HPDE6-E6E7 (cell line): Measurements from ENCODE around the gene PDLIM1.

Experiments
- DNase-seq: peaks from one replicate; pipeline ENCODE4 v3.0.0; 2011; ENCODE audit warnings: missing footprints; ENCODE audit errors: extremely low spot score

Gene PDLIM1

GRCh38 chr10:95314192-95314918 lies 23.6 kb upstream of the PDLIM1 start:
- no peak for DNase-seq

- DNase-seq: no peak
Measured at GRCh38 chr10:95312986-95313495, 22.2 kb upstream of the PDLIM1 start.

GRCh38 chr10:95312257-95312656 lies 21.5 kb upstream of the PDLIM1 start:
- DNase-seq: no peak

GRCh38 chr10:95309958-95310357 lies 19.2 kb upstream of the PDLIM1 start:
- DNase-seq: no peak

- peak; percentile 75 for DNase-seq
Measured at GRCh38 chr10:95308389-95309302, 17.8 kb upstream of the PDLIM1 start.

- no peak for DNase-seq
Measured at GRCh38 chr10:95306851-95307250, 16.0 kb upstream of the PDLIM1 start.

- DNase-seq: no peak
Measured at GRCh38 chr10:95306318-95306650, 15.5 kb upstream of the PDLIM1 start.

- no peak for DNase-seq
Measured at GRCh38 chr10:95305606-95306317, 15.0 kb upstream of the PDLIM1 start.

GRCh38 chr10:95304976-95305375 lies 14.2 kb upstream of the PDLIM1 start:
- DNase-seq: no peak

- DNase-seq: no peak
Measured at GRCh38 chr10:95304463-95304862, 13.7 kb upstream of the PDLIM1 start.

GRCh38 chr10:95303950-95304349 lies 13.1 kb upstream of the PDLIM1 start:
- no peak for DNase-seq

- no peak for DNase-seq
Measured at GRCh38 chr10:95303535-95303934, 12.7 kb upstream of the PDLIM1 start.

GRCh38 chr10:95300022-95300539 lies 9.3 kb upstream of the PDLIM1 start:
- DNase-seq: no peak

- no peak for DNase-seq
Measured at GRCh38 chr10:95297402-95297801, 6.6 kb upstream of the PDLIM1 start.

- DNase-seq: no peak
Measured at GRCh38 chr10:95296764-95297163, 6.0 kb upstream of the PDLIM1 start.

GRCh38 chr10:95295031-95295755 lies 4.4 kb upstream of the PDLIM1 start:
- peak; percentile 69 for DNase-seq

- no peak for DNase-seq
Measured at GRCh38 chr10:95293631-95294030, 2.8 kb upstream of the PDLIM1 start.

- DNase-seq: no peak
Measured at GRCh38 chr10:95291365-95292039, 699 bp upstream of the PDLIM1 start.

- DNase-seq: no peak
Measured at GRCh38 chr10:95289921-95290421, 832 bp downstream of the PDLIM1 start.
